OCI-LY7 (cell line): ENCODE results near the gene FAM98A. TPM values are rescaled to one million over a fixed set of nuclear protein-coding genes. Genes with fewer than 3 reads are reported as not detected.

Source experiments
- BruUV-seq: library from RNA; stranded (reverse); fragments of 400-500 nt; replicated peaks from 2 replicates; lab custom pipeline; 2021; lab: Mats Ljungman, UMichigan
- CTCF ChIA-PET: fragments of 300-600 bp; sonication (Branson Sonifier 250); formaldehyde crosslinking; loops from one replicate; lab custom pipeline; 2022; ENCODE audit warnings: antibody characterized with exemption; ENCODE audit not compliant: unreplicated experiment; lab: Charles Lee
- POLR2A ChIA-PET: fragments of 300-600 bp; sonication (Branson Sonifier 250); formaldehyde crosslinking; loops from one replicate; lab custom pipeline; 2022; ENCODE audit warnings: antibody characterized with exemption; lab: Charles Lee
- DNase-seq: peaks from one replicate; pipeline ENCODE4 v3.0.0-alpha.2; 2015; ENCODE audit warnings: low spot score
- H2AFZ ChIP-seq: fragments of 200-600 bp; sonication (generic), shearing (Covaris generic); 2 replicates; pipeline ENCODE4 v1.6.1; 2014; ENCODE audit warnings: mild to moderate bottlenecking, antibody characterized with exemption, low read length, moderate library complexity
- H3K27ac ChIP-seq: fragments of 200-600 bp; sonication (generic); 2 replicates; pipeline ENCODE4 v1.5.1; 2014; ENCODE audit warnings: mixed run types, low read depth, mild to moderate bottlenecking, moderate library complexity, low read length, inconsistent platforms; ENCODE audit not compliant: poor library complexity, severe bottlenecking
- H3K36me3 ChIP-seq: fragments of 200-600 bp; sonication (generic); 2 replicates; pipeline ENCODE4 v1.6.1; 2014; ENCODE audit warnings: mild to moderate bottlenecking, antibody characterized with exemption, low read length, moderate library complexity, mixed read lengths; ENCODE audit not compliant: insufficient read depth
- H3K4me1 ChIP-seq: fragments of 200-600 bp; sonication (generic); 2 replicates; pipeline ENCODE4 v1.5.1; 2014; ENCODE audit warnings: mild to moderate bottlenecking, low read length; ENCODE audit not compliant: insufficient read depth, poor library complexity, severe bottlenecking
- H3K4me2 ChIP-seq: fragments of 200-600 bp; sonication (generic); 2 replicates; pipeline ENCODE4 v1.6.1; 2014; ENCODE audit warnings: mild to moderate bottlenecking, low read length
- H3K4me3 ChIP-seq: fragments of 200-600 bp; sonication (generic); 2 replicates; pipeline ENCODE4 v1.5.1; 2014; ENCODE audit warnings: mild to moderate bottlenecking, low read depth, low read length; ENCODE audit not compliant: poor library complexity, severe bottlenecking
- H3K79me2 ChIP-seq: fragments of 200-600 bp; sonication (generic); 2 replicates; pipeline ENCODE4 v1.6.1; 2016; ENCODE audit warnings: low read depth, mild to moderate bottlenecking, low read length, moderate library complexity, mixed read lengths; ENCODE audit not compliant: insufficient read depth
- H3K9me2 ChIP-seq: fragments of 200-600 bp; sonication (generic); 2 replicates; pipeline ENCODE4 v1.6.1; 2016; ENCODE audit warnings: mild to moderate bottlenecking, low read length, mixed read lengths; ENCODE audit not compliant: insufficient read depth
- H3K9me3 ChIP-seq: fragments of 200-600 bp; sonication (generic); 2 replicates; pipeline ENCODE4 v1.6.1; 2014; ENCODE audit warnings: mild to moderate bottlenecking, mixed run types, low read length, mixed read lengths
- H4K20me1 ChIP-seq: fragments of 200-600 bp; sonication (generic); 2 replicates; pipeline ENCODE4 v1.6.1; 2014; ENCODE audit warnings: mild to moderate bottlenecking, antibody characterized with exemption, low read length, moderate library complexity, mixed read lengths; ENCODE audit not compliant: insufficient read depth
- CTCF ChIP-seq: fragments of 200-600 bp; sonication (generic); conservative IDR thresholded peaks from 2 replicates; pipeline ENCODE4 v1.5.1; 2014; ENCODE audit warnings: mild to moderate bottlenecking, antibody characterized with exemption, low read length, moderate library complexity, mixed read lengths
- EZH2phosphoT487 ChIP-seq: fragments of 200-600 bp; sonication (generic); IDR thresholded peaks from 2 replicates; pipeline ENCODE4 v1.6.1; 2018; ENCODE audit warnings: low read depth, borderline replicate concordance, mild to moderate bottlenecking, mixed run types, antibody characterized with exemption, low read length, moderate library complexity, mixed read lengths
- intact Hi-C: fragments of 100-400 bp; cut with micrococcal nuclease; formaldehyde crosslinking; loops from one replicate; pipeline ENCODE4 v1.10.0; 2022; ENCODE audit not compliant: unreplicated experiment
- total RNA-seq, 2 experiments: library from RNA; depleted of rRNA in 1 of 2; stranded (reverse); fragments of >200 nt in 1 of 2; shearing (Covaris generic) in 1 of 2; gene quantifications; 2 replicates each; pipeline ENCODE4 v1.2.3, GENCODE V29; 2014 to 2022

FAM98A gene
- total RNA-seq, 2 experiments from 2014 or later, result 35.7 to 55.6 TPM

GRCh38 chr2:33605056-33605455 lies 6.0 kb upstream of the FAM98A start:
- Histone ChIP-seq H3K9me3 (no peaks in the 10 kb centered on the region), H3K27ac (no peak overlapping the region), H3K9me2 (no peaks in the 10 kb centered on the region), H3K4me1 (peaks cover under 1% of the 10 kb centered on the region), H3K4me2 (no peak overlapping the region), H3K4me3 (no peak overlapping the region), H3K79me2 (no peaks in the 10 kb centered on the region), H3K36me3 (no peaks in the 10 kb centered on the region), H4K20me1 (no peaks in the 10 kb centered on the region), H2AFZ (no peak overlapping the region)
- DNase-seq, result no peak
- BruUV-seq, result no TSS peak
- CTCF ChIA-PET, result no interaction called here
- TF ChIP-seq EZH2phosphoT487 (no peak), CTCF (no peak)
- intact Hi-C loops, result no loop called here
- POLR2A ChIA-PET, result no interaction called here

GRCh38 chr2:33603416-33603815 lies 4.3 kb upstream of the FAM98A start:
- H3K4me3 ChIP-seq, result no peak overlapping the region
- POLR2A ChIA-PET, result interaction anchor here (1.0 to 1.6 kb wide), 2 partner anchors 10 to 15 kb away, joined by 3 to 5 read pairs; no protein-coding TSS in a partner anchor
- no peaks in the 10 kb centered on the region for H3K9me2 ChIP-seq
- H4K20me1 ChIP-seq, result no peaks in the 10 kb centered on the region
- BruUV-seq, result no TSS peak
- CTCF ChIA-PET, result no interaction called here
- H3K79me2 ChIP-seq, result peaks cover 6% of the 10 kb centered on the region
- peaks cover 5% of the 10 kb centered on the region for H3K4me1 ChIP-seq
- H3K4me2 ChIP-seq, result no peak overlapping the region
- intact Hi-C loops, result no loop called here
- no peaks in the 10 kb centered on the region for H3K9me3 ChIP-seq
- no peak for TF ChIP-seq EZH2phosphoT487
- no peak for TF ChIP-seq CTCF
- H3K36me3 ChIP-seq, result no peaks in the 10 kb centered on the region
- no peak overlapping the region for H3K27ac ChIP-seq
- no peak overlapping the region for H2AFZ ChIP-seq
- DNase-seq, result no peak

DNA sequence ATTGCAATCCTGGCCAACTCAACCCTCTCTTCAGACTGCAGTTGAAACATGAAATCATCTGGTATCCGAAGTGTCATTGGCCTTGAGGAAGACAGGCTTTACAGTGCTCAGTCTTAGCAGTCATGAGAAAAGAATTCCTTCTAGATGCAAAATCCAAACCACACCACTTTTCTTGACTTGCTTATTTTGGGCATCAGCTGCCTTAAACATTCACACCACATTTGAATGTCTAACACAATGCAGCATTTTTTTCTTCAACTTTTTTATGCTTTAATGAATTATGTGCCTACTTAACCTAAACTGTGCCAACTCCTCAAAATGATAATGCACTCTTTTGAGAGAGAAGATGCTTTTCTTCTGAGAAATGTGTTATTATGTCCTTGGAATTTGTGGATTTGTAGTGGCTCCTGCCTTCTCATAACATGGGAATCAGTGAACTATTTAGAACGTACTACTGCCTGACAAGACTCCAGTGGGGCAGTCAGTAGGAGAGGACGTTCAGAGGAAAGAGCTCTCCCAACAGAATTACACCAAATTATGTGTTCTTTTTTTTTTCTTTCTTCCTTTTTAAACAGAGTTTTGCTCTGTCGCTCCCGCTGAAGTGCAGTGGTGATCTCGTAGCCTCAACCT lies 3.2 kb upstream of the FAM98A start:
- no TSS peak for BruUV-seq
- Histone ChIP-seq H3K36me3 (no peaks in the 10 kb centered on the region), H3K4me1 (peaks cover 14% of the 10 kb centered on the region), H4K20me1 (no peaks in the 10 kb centered on the region; the same call in 1 of the 2 replicates), H3K9me2 (no peaks in the 10 kb centered on the region), H3K79me2 (peaks cover 17% of the 10 kb centered on the region), H2AFZ (no peak overlapping the region), H3K9me3 (no peaks in the 10 kb centered on the region), H3K4me3 (no peak overlapping the region), H3K27ac (no peak overlapping the region), H3K4me2 (no peak overlapping the region)
- ChIA-PET POLR2A (interaction anchor here (0.6 kb wide), 2 partner anchors 905 to 1416 kb away, joined by 3 read pairs; no protein-coding TSS in a partner anchor), CTCF (no interaction called here)
- DNase-seq, result no peak
- intact Hi-C loops, result no loop called here
- TF ChIP-seq CTCF (no peak), EZH2phosphoT487 (no peak)
